ENCODE results near the gene RPTOR. TPM values are rescaled to one million over a fixed set of nuclear protein-coding genes. Genes with fewer than 3 reads are reported as not detected.

RPTOR gene
- total RNA-seq, 1 donor from 2014 or later = 53.7 TPM

DNA sequence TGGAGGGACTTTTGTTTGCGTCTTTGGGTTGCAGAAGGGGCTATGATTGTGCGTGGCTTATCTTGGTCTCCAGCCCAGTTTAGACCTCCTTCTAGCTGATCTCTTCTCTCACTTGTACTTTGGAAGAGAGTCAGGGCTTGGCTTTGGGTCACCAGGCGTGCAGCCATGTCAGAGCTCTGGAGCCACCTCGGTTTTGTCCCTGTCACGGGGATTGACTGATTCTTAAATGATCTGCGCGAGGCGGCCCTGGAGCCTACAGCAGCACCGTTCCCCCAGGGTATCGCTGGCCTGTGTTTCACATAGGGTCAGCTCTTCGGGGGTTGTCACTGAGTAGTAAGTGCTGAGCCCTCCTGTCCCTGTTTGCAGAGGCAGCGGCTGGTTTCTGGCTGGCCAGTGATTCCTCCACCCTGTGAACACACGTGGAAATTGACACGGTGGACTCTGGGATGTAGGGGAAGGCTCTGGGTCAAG, 237.2 kb downstream of the RPTOR start:
- Mint-ChIP-seq H3K4me3 (no peak overlapping the region), H3K9me3 (no peaks in the 10 kb centered on the region), H3K27ac (no peak overlapping the region), H3K27me3 (ENCODE audit: low read depth) (no peaks in the 10 kb centered on the region), H3K36me3 (peaks cover 2% of the 10 kb centered on the region), H3K4me1 (peaks cover 25% of the 10 kb centered on the region)
- no peak for DNase-seq (ENCODE audit: low spot score in 2 of 2, unreplicated experiment in 2 of 2)
- TF ChIP-seq, protein P1, sequence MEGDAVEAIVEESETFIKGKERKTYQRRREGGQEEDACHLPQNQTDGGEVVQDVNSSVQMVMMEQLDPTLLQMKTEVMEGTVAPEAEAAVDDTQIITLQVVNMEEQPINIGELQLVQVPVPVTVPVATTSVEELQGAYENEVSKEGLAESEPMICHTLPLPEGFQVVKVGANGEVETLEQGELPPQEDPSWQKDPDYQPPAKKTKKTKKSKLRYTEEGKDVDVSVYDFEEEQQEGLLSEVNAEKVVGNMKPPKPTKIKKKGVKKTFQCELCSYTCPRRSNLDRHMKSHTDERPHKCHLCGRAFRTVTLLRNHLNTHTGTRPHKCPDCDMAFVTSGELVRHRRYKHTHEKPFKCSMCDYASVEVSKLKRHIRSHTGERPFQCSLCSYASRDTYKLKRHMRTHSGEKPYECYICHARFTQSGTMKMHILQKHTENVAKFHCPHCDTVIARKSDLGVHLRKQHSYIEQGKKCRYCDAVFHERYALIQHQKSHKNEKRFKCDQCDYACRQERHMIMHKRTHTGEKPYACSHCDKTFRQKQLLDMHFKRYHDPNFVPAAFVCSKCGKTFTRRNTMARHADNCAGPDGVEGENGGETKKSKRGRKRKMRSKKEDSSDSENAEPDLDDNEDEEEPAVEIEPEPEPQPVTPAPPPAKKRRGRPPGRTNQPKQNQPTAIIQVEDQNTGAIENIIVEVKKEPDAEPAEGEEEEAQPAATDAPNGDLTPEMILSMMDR (IDR thresholded peaks at IDR 0.05; ENCODE audit: unreplicated experiment) = no peak

GRCh38 chr17:80782536-80783427, 238.1 kb downstream of the RPTOR start:
- no peak for DNase-seq (ENCODE audit: low spot score in 2 of 2, unreplicated experiment in 2 of 2)
- TF ChIP-seq, protein P1 (IDR thresholded peaks at IDR 0.05; ENCODE audit: unreplicated experiment) = no peak
- no peak overlapping the region for H3K27ac Mint-ChIP-seq
- H3K36me3 Mint-ChIP-seq = peaks cover 4% of the 10 kb centered on the region
- no peak overlapping the region for H3K4me3 Mint-ChIP-seq
- H3K9me3 Mint-ChIP-seq = peaks cover 3% of the 10 kb centered on the region
- no peaks in the 10 kb centered on the region for H3K27me3 Mint-ChIP-seq (ENCODE audit: low read depth)
- H3K4me1 Mint-ChIP-seq = peaks cover 25% of the 10 kb centered on the region

- no peak for DNase-seq (ENCODE audit: low spot score in 2 of 2, unreplicated experiment in 2 of 2)
- Mint-ChIP-seq H3K4me1 (peaks cover 27% of the 10 kb centered on the region), H3K27ac (no peak overlapping the region), H3K4me3 (no peak overlapping the region), H3K27me3 (ENCODE audit: low read depth) (no peaks in the 10 kb centered on the region), H3K36me3 (peaks cover 7% of the 10 kb centered on the region), H3K9me3 (peaks cover 7% of the 10 kb centered on the region)
- TF ChIP-seq, protein P1 (IDR thresholded peaks at IDR 0.05; ENCODE audit: unreplicated experiment) = no peak
Observed at GRCh38 chr17:80783486-80783885, 238.8 kb downstream of the RPTOR start.

- Mint-ChIP-seq H3K27me3 (ENCODE audit: low read depth) (no peaks in the 10 kb centered on the region), H3K27ac (no peak overlapping the region), H3K36me3 (peaks cover 8% of the 10 kb centered on the region), H3K4me3 (no peak overlapping the region), H3K4me1 (peaks cover 29% of the 10 kb centered on the region), H3K9me3 (peaks cover 8% of the 10 kb centered on the region)
- no peak for DNase-seq (ENCODE audit: low spot score in 2 of 2, unreplicated experiment in 2 of 2)
- TF ChIP-seq, protein P1 (IDR thresholded peaks at IDR 0.05; ENCODE audit: unreplicated experiment) = no peak
Observed at GRCh38 chr17:80783971-80784370, 239.3 kb downstream of the RPTOR start.

- Mint-ChIP-seq H3K36me3 (peaks cover 8% of the 10 kb centered on the region), H3K4me3 (no peak overlapping the region), H3K27ac (no peak overlapping the region), H3K27me3 (ENCODE audit: low read depth) (no peaks in the 10 kb centered on the region), H3K4me1 (peaks cover 34% of the 10 kb centered on the region), H3K9me3 (peaks cover 8% of the 10 kb centered on the region)
- TF ChIP-seq, protein P1 (IDR thresholded peaks at IDR 0.05; ENCODE audit: unreplicated experiment) = no peak
- DNase-seq (ENCODE audit: low spot score in 2 of 2, unreplicated experiment in 2 of 2) = no peak
Observed at GRCh38 chr17:80785477-80786178, 241.0 kb downstream of the RPTOR start.

Data from mesothelial cell of epicardium (in vitro differentiated cells).